Measurements from ENCODE around the gene POTEC.
"Not testable (repeated sequence)": the region's sequence is repeated elsewhere in the genome, so short reads cannot be mapped to it uniquely, and the experiment has no call there.

Gene POTEC

DNA sequence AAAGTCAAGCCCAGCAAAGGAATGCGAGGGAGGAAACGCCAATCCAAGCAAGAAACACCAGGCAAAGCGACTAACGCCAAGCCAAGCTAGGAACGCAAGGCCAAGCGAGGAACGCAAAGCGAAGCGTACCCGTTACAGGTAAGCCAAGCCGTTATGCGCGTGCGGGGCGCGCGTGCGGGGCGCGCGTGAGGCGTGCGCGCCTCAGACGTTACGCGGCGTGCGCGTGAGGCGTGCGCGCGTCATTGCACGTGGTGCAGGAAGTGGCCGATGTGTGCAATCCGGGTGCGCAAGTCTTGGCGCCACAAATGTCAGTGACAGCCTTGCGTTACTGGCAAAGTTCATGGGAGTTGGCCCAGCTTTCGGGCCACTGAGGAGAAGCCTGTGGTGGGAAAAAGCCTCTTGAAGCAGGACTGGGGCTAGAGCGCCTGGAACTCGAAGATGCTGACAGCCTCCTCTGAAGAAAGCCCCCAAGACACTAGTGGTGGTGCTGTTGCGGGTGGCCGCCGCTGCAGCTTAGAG, at the start of gene POTEC:
TSS of gene POTEC (minus strand) at position 155 of the 519 bp plus-strand sequence. CDS start 454 bp downstream, outside the sequence.
- DNase-seq (ENCODE audit: low read depth) = not testable (repeated sequence)

DNA sequence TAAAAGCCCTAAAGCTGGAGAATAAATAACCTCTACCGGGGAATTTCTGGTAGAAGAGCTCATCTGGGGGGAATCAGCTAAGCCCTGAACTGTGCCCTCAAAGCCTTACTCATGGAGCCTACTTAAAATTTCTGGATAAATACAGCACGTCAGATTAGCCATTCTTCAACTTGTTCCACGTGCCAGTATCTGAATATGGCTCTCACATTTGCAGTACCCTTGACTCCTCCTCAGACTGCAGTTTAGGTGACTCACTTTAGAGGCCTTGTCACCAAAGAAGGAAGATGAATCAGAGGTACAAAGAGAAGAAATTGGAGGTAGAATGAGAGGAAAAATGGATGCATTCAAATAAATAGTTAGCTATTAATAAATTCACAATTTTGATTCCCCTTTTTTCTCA, 34.6 kb upstream of the POTEC start:
- DNase-seq (ENCODE audit: low read depth) = no peak

DNA sequence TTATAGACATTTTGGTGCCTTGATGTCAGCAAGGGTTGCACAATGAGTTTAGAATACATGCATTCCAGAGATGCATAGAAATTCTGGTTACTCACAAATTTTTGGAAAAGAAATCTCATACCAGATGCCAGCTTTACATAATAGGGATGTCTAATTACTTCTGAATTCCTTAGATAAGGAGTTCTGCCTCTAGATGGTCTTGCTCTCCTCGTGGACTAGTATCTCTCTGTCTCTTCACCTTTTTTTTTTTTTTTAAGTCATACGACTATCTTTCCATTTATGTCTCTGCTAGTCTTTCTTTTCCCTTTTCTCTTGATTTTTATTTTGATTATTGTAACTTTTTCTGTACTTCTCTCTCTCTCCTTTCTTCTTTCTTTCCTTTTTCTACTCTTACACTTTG, 16.1 kb upstream of the POTEC start:
- not testable (repeated sequence) for DNase-seq (ENCODE audit: low read depth)

DNA sequence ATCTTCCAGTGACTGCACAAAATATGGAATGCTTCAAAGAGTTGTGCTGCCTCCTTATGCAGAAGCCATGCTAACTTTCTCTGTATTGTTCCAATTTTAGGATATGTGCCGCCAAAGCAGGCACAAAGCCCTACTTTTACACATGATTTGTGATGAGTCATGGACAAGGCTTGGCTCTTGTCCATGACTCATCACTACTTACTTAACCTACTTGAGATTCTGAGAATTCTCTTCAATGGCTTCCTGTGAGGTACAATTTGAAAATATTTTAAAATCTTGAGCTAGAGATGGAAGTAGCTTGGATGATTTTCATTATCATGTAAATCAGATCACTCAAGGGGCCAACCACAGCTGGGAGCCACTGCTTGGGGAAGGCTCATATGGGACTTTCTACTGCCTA, 11.7 kb downstream of the POTEC start:
- not testable (repeated sequence) for DNase-seq (ENCODE audit: low read depth)

DNA sequence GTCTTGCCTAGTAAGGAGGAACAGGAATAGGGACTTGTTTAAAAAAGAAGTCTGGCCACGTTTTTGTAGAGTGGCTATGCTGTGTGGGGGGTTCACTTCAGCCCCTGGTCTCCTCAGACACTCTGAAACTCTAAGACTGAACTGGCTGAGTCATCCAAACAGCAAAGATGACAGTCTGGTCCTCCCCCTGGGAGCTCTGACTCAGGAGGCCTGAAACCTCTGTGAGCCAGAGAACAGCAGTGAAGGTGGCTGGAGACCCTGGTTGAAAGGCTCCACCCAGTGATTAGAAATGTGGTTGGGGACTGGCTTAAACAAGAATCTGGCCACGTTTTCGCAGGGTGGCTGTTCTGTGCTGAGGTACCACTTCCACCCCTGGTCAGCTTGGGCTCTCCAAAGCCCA, 32.7 kb downstream of the POTEC start:
- DNase-seq (ENCODE audit: low read depth) = not testable (repeated sequence)

DNA sequence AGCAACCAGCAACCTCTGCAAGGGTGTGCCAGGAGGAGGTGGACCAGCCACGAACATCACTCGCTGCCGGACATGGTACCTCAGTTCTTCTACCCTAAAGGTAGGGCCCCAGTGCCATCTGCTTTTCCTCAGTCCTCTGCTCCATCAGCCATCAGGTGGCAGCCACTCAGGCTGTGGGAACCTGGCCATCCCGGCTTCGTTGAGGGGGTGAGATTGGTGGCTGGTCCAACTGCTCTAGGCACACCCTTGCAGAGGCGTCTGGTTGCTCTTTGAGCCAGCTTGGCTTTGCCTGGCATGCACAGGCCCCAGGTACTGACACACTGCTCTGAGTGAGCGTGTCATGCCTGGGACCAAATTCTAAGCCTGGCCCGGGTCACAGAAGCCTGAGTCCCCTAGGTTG, 39.7 kb downstream of the POTEC start:
- DNase-seq (ENCODE audit: low read depth) = not testable (repeated sequence)

DNA sequence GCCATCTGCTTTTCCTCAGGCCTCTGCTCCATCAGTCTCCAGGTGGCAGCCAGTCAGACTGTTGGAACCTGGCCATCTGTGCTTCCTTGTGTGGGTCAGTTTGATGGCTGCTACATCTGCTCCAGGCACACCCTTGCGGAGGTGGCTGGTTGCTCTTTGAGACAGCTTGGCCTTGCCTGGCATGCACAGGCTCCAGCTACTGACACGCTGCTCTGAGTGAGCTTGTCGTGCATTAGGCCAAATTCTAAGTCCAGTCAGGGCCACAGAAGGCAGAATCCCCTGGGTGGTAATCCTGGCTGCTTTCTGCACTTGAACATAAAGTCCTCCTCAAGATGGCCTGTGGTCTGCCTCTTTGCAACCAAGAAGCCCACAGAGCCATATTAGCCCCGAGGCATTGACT, 41.5 kb downstream of the POTEC start:
- DNase-seq (ENCODE audit: low read depth) = not testable (repeated sequence)

DNA sequence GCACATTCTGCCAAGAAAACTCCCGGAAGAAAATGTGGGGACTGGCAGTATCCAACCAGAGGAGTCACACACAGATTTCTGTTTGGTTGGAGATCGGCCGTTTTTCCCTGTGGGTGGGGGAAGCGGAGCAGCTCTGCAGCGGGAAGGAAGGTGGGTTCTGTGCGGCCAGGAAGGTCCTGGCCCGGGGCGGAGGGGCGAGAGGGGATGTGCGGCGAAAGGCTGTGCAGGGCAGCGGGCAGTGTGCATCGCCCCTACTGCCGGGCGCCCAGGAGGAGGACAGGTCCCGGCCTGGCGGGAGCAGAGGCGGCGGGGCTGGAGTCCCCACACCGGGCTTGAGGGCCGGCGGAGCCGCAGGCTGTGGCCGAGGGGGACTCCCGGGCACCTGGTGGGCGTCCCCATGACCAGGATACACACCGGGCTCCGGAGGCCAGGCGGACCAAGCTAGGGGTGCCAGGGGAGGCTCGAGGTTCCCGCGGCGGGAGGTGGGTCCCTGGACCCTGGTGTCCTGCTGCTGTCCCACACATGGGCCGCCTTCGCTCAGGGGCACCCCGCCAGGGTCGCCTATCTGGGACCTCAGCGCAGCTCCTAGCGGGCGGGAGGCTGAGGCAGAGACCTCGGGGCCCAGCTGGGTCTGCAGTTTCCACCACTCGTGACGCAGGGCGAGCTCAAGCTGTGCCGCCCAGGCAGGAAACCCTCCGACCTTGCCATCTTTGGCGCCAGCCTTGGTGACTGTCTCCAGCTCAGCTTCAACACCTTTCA, 54.0 kb downstream of the POTEC start:
- DNase-seq (ENCODE audit: low read depth) = not testable (repeated sequence)

DNA sequence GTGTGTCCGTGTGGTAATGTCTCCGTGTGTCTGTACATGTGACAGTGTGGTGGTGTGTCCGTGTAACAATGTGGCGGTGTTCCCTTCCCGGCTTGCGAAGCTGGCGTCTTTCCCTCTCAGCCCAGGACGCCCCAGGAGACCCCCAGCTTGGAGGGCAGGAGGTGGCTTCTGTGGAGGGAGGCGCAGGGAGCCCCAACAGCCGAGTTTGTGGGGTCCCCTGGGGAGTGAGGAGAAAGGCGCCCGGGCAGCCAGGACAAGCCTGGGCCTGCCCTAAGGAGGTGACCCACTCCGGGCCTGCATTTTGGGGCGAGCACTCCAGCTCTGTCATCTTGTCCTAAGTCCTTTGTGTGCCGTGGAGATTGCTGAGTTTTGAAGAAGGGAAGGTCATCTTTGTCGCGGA, 54.6 kb downstream of the POTEC start:
- not testable (repeated sequence) for DNase-seq (ENCODE audit: low read depth)

DNA sequence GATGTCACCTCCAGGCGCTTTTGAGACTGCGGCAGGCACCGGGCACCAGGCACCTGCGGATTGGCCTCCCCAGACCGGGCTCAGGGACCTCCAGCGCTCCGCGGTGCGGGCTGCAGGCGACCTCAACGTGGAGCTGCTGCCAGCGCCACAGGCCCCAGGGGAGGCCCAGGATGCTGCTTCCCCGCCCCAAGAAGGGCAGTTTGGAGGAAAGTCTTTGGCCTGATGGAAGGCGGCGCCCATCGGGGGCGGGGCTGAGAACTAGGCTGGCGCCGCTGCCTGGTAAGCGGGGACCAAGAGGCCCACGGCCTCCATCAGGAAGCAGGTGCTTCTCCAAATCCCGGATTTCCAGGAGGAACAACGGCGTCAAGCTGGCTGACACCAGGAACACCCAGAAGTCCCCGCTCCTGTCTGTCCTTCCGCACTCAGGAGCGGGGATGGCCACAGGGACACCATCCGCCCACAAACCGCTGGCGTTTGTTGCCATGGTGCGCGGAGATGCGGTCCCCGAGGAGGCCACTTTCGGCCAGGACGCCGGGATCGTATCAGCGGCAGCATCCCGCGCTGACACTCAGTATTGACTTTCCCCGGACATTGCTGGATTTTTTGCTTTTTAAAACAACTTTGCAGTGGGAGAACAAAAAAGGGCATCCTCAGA, 56.3 kb downstream of the POTEC start:
- DNase-seq (ENCODE audit: low read depth) = not testable (repeated sequence)

DNA sequence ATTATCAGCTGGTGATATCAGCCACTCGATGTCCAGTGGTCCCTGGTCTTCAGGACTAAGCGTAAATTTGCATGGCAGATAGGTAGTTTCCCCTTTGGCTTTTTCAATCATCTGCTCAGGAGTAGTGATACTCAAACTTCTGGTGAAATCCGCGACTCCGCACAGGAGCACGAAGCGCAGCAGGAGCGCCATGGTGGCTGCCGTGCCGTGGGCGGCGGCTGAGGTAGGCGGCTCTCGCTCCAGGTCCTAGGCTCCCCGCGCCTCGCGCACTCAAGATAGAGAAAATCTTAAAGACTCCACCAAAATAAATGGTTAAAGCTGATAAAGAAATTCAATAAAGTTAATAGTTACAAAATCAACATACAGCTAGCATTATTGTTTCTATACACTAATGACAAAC, 64.3 kb downstream of the POTEC start:
- not testable (repeated sequence) for DNase-seq (ENCODE audit: low read depth)

DNA sequence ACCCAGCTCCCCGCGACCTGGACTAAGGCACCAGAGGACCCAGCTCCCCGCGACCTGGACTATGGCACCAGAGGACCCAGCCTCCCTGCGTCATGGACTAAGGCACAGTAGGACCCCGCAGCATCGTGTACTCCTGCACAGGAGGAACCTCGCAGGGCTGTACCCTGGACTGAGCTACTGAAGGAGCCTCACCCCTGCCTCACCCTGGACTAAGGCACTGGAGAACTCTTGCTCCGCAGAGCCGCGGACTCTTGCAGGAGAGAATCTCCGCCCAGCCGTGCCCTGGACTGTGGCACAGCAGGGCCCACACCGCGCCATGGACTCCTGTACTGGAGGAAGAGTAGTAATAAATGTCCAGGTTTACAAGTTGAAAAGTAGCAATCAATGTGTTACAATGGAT, 67.9 kb downstream of the POTEC start:
- not testable (repeated sequence) for DNase-seq (ENCODE audit: low read depth)

DNA sequence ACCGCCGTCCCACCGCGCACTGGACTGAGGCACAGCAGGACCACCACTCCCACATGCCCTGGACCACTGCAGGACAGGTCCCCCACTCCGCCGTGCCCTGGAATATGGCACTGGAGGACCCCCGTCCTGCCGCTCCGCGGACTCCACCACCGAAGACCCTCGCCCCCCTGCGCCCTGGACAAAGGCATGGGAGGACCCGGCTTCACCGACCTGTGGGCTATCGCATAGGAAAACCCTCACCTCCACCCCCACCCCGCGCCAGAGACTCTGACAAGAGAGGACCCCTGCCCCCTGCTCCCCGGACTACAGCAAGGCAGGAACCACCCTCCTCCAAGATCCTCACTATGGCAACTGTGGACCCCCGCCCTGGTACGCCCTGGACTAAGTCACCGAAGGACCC, 68.6 kb downstream of the POTEC start:
- not testable (repeated sequence) for DNase-seq (ENCODE audit: low read depth)

DNA sequence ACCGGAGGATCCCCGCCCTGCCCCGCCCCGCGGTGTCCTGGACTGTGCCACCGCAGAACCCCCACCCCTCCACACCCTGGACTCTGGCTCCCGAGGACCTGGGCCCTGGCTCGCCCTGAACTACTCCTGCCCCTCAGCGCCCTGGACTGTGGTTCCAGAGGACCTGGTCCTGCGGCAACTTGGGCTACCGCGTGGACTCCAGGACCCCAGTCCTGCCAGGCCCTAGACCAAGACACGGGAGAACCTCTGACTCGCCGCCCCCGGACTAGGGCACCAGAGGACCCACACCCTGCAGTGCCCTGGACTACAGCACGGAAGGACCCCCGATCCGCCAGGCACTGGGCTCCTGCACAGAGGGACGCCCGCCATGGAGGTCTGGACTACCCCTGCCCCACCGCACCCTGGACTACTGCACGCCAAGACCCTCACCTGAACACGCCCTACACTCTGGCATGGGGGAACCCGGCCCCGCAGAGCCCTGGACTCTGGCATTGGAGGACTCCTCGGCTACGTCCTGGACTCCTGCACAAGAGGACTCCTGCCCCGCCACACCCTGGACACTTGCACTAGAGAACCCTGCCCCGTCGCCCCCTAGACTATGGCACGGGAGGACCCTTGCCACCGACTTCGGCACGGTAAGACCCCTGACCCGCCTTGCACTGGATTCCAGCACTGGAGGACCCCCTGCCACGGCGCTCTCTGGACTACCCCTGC, 69.2 kb downstream of the POTEC start:
- DNase-seq (ENCODE audit: low read depth) = not testable (repeated sequence)

DNA sequence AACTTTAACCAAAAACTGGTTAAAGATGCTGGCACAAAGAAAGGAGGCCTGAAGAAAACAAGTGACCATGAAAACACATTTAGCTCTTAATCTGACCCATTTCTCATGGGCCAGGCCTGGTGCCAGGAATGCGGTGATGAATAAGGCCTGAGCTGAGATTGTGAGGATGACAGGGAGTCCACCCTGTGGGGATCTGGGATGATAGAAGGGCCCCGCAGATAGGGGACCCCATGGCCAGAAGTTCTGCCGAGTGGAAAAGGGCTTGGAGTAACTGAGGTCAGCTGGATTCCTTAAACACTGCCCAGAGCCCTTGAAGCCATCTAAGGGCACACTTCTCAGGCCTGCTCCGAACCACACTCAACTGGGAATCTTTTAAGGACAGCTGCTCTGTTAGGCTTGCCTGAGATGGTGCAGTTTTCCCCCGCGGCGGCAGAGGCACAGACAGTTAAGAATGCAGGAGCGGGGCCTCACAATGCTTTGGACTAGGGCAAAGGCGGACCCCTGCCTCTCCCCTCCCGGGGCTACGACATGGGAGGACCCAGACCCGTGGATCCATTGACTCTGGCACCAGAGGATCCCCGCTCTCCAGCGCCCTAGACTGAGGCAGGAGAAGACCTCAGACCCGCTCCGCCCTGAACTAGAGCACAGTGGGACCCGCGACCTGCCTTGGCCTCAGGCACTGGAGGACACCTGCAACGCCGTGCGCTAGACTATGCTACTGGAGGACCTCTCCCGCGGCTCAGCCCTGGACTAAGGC, 70.0 kb downstream of the POTEC start:
- DNase-seq (ENCODE audit: low read depth) = not testable (repeated sequence)

DNA sequence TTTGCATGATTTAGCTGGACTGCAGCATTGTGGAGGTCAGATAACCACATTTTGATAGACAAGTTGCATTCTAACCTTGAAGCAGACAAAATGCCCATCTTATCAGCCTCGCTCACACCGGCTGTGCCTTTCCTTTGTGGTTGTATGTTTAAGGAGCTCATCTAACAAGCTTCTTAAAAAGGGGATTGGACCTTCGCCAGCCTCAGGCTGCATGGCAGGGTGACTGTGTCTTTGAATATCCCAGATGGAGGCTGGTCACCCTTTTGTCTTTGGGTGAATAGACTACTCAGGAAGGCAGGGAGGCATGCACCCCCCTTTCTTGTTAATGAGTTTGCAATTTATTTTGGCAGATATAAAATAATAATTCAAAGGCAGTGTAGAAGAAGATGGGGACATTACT, 72.1 kb downstream of the POTEC start:
- not testable (repeated sequence) for DNase-seq (ENCODE audit: low read depth)

DNA sequence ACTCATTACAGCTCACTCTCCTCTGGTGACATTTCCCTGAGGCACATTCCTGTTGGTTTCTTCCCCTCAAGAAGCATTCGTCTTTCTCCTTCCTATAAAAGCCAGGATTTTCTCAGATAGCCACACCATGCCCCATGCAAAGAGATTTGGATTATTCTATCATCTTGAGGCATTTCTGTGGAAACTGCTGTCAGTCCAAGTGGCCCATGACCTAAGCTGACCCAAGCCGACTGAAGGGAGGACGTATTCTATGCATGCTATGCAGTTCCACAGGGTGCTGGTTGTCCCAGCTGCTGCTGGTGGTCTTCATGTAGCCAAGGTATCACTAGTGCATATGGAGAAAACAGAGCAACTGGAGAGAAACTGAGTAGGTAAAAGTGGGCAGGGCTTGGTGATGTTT, 73.0 kb downstream of the POTEC start:
- not testable (repeated sequence) for DNase-seq (ENCODE audit: low read depth)

DNA sequence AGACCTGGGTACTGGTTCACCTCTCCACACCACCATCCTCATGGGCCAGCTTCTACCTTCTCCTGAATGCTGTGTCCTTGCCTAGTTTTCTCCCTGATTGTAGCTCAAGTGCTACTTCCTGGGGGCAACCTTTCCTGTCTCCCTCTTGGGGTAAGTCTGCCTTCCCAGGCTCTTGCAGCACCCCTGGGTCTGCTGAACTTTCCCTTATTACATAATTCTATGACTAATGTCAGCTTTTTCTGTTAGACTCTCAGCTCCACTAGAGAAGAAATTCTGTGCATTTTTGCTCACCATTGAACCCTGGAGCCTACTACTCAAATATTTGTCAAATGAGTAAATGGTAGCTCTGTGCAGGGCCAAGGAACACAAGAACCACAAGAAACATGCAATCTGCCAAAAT, 73.4 kb downstream of the POTEC start:
- DNase-seq (ENCODE audit: low read depth) = peak; percentile 2

DNA sequence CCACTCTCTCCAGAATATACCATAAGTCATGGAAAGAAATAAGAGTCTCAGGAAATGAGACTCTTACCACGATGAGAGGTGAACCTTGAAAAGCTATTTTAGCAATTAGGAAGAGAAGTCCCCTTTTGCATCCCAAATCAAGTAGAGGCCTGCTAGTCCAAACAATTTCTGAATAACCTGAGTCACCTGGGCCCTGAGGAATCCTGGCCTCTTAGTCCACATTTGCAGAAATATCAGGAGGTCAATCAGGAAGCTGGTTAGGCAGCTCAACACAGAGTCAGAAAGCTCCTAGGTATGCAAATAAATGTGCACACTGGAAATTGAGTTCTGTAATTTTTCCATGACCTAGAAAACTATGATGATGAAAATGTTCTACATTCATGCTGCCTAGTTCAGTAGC, 77.4 kb downstream of the POTEC start:
- DNase-seq (ENCODE audit: low read depth) = not testable (repeated sequence)

Measured in amniotic epithelial cell (primary cell).